DOHH2 (cell line): Measurements from ENCODE around the gene LATS1.
"Not testable (repeated sequence)": the region's sequence is repeated elsewhere in the genome, so short reads cannot be mapped to it uniquely, and the experiment has no call there.

Experiments
- H3F3A ChIP-seq: fragments of 200-600 bp; sonication (generic), shearing (Covaris generic); 2 replicates; pipeline ENCODE4 v1.6.0; 2016; ENCODE audit warnings: antibody characterized with exemption, mild to moderate bottlenecking; ENCODE audit not compliant: control insufficient read depth, insufficient read depth
- H3K27ac ChIP-seq: fragments of 200-600 bp; sonication (generic); 2 replicates; pipeline ENCODE4 v1.5.1; 2014; ENCODE audit warnings: low read depth, mild to moderate bottlenecking, low read length, moderate library complexity
- H3K27me3 ChIP-seq: fragments of 200-600 bp; sonication (generic); 2 replicates; pipeline ENCODE4 v1.6.1; 2014; ENCODE audit warnings: mild to moderate bottlenecking, low read length, mixed read lengths; ENCODE audit not compliant: control insufficient read depth
- H3K36me3 ChIP-seq: fragments of 200-600 bp; sonication (generic); 2 replicates; pipeline ENCODE4 v1.6.1; 2014; ENCODE audit warnings: mild to moderate bottlenecking, low read length, moderate library complexity, mixed read lengths; ENCODE audit not compliant: control insufficient read depth
- H3K4me1 ChIP-seq: fragments of 200-600 bp; sonication (generic); 2 replicates; pipeline ENCODE4 v1.6.1; 2014; ENCODE audit warnings: mild to moderate bottlenecking, low read length, mixed read lengths; ENCODE audit not compliant: control insufficient read depth
- H3K4me2 ChIP-seq: fragments of 200-600 bp; sonication (generic); 2 replicates; pipeline ENCODE4 v1.6.0; 2014; ENCODE audit warnings: mild to moderate bottlenecking, low read length, moderate library complexity
- H3K4me3 ChIP-seq: fragments of 200-600 bp; sonication (generic); 2 replicates; pipeline ENCODE4 v1.5.1; 2014; ENCODE audit warnings: mild to moderate bottlenecking, low read length, mixed read lengths
- H3K79me2 ChIP-seq: fragments of 200-600 bp; sonication (generic); 2 replicates; pipeline ENCODE4 v1.6.1; 2014; ENCODE audit warnings: mild to moderate bottlenecking, low read length, mixed read lengths; ENCODE audit not compliant: control insufficient read depth
- H3K9me2 ChIP-seq: fragments of 200-600 bp; sonication (generic); replicated peaks from 2 replicates; pipeline ENCODE4 v1.6.1; 2014; ENCODE audit warnings: mild to moderate bottlenecking, low read length, mixed read lengths; ENCODE audit not compliant: control insufficient read depth
- H3K9me3 ChIP-seq: fragments of 200-600 bp; sonication (generic); 2 replicates; pipeline ENCODE4 v1.6.1; 2014; ENCODE audit warnings: antibody characterized with exemption, low read length, mixed read lengths; ENCODE audit not compliant: control insufficient read depth, insufficient read depth
- H4K20me1 ChIP-seq: fragments of 200-600 bp; sonication (generic); 2 replicates; pipeline ENCODE4 v1.6.0; 2014; ENCODE audit warnings: low read depth, mild to moderate bottlenecking, antibody characterized with exemption, low read length, moderate library complexity; ENCODE audit not compliant: control insufficient read depth, insufficient read depth
- CTCF ChIP-seq: fragments of 200-600 bp; sonication (generic); IDR thresholded peaks from one replicate; pipeline ENCODE4 v1.5.1; 2014; ENCODE audit warnings: antibody characterized with exemption, mild to moderate bottlenecking, low read depth, low read length; ENCODE audit not compliant: poor library complexity, severe bottlenecking
- EZH2phosphoT487 ChIP-seq: fragments of 200-600 bp; sonication (generic); IDR thresholded peaks from 2 replicates; pipeline ENCODE4 v1.6.1; 2017; ENCODE audit warnings: borderline replicate concordance, mild to moderate bottlenecking, antibody characterized with exemption, low read length, moderate library complexity, mixed read lengths

LATS1 gene

GRCh38 chr6:149681209-149681608, 36.7 kb downstream of the LATS1 start:
- Histone ChIP-seq H3K27me3 (no peaks in the 10 kb centered on the region), H3K4me1 (peaks cover 8% of the 10 kb centered on the region; the same call in 1 of the 2 replicates), H3K4me3 (no peak overlapping the region), H3K9me3 (no peaks in the 10 kb centered on the region), H3F3A (no peaks in the 10 kb centered on the region; the same call in 1 of the 2 replicates), H3K36me3 (peaks cover 53% of the 10 kb centered on the region), H4K20me1 (peaks cover 6% of the 10 kb centered on the region), H3K79me2 (peaks cover 39% of the 10 kb centered on the region), H3K27ac (no peak overlapping the region), H3K4me2 (no peak overlapping the region), H3K9me2 (no peaks in the 10 kb centered on the region)
- no peak for TF ChIP-seq CTCF
- TF ChIP-seq EZH2phosphoT487 = no peak

- H3K79me2 ChIP-seq = peaks cover 32% of the 10 kb centered on the region
- TF ChIP-seq CTCF = no peak
- no peak for TF ChIP-seq EZH2phosphoT487
- peaks cover 3% of the 10 kb centered on the region; the same call in 1 of the 2 replicates for H4K20me1 ChIP-seq
- H3F3A ChIP-seq = no peaks in the 10 kb centered on the region; the same call in 1 of the 2 replicates
- no peaks in the 10 kb centered on the region for H3K9me3 ChIP-seq
- peaks cover 54% of the 10 kb centered on the region for H3K36me3 ChIP-seq
- no peaks in the 10 kb centered on the region for H3K27me3 ChIP-seq
- no peak overlapping the region for H3K27ac ChIP-seq
- no peak overlapping the region for H3K4me3 ChIP-seq
- no peak overlapping the region for H3K4me2 ChIP-seq
- peaks cover 8% of the 10 kb centered on the region; the same call in 1 of the 2 replicates for H3K4me1 ChIP-seq
- H3K9me2 ChIP-seq = no peaks in the 10 kb centered on the region
Observed at GRCh38 chr6:149680503-149680902, 37.4 kb downstream of the LATS1 start.

- H3K4me2 ChIP-seq, H3K79me2 ChIP-seq, H3K4me3 ChIP-seq, H3K4me1 ChIP-seq, H3K27ac ChIP-seq, H4K20me1 ChIP-seq, H3K27me3 ChIP-seq, H3F3A ChIP-seq, H3K9me2 ChIP-seq, H3K9me3 ChIP-seq: not testable (repeated sequence)
- H3K36me3 ChIP-seq = peaks cover 68% of the 10 kb centered on the region
Observed at GRCh38 chr6:149672265-149672664, 45.6 kb downstream of the LATS1 start.

DNA sequence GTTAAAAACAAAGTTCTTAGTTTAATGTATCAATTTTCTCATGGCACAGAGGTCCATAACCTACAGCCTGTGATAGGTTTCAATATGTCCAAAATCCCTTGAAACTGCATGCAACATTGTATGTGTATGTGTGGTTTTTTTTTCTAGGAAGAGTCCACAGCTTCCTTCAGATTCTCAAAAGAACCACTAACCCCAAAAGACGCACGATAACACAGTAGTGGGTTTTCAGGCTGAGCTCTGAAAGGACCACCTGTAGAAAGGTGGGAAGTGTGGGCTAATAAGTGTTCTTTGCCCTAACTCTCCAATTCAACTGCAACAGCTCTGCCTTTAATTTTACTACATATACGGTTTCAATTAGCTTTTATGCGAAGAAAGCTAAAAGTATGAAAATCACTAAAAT, 57.9 kb downstream of the LATS1 start:
- no peaks in the 10 kb centered on the region for H3K9me2 ChIP-seq
- no peaks in the 10 kb centered on the region for H3K9me3 ChIP-seq
- H3K27me3 ChIP-seq = no peaks in the 10 kb centered on the region
- H4K20me1 ChIP-seq = no peaks in the 10 kb centered on the region
- TF ChIP-seq EZH2phosphoT487 (no peak), CTCF (no peak)
- H3K4me3 ChIP-seq = no peak overlapping the region
- H3F3A ChIP-seq = peaks cover 15% of the 10 kb centered on the region; the same call in 1 of the 2 replicates
- H3K4me1 ChIP-seq = no peaks in the 10 kb centered on the region
- H3K36me3 ChIP-seq = peaks cover 35% of the 10 kb centered on the region
- H3K4me2 ChIP-seq = no peak overlapping the region
- H3K27ac ChIP-seq = no peak overlapping the region
- H3K79me2 ChIP-seq = no peaks in the 10 kb centered on the region
